CD4-positive, alpha-beta T cell treated with Interleukin-17A for 1 hour (primary cell): Measurements from ENCODE around the gene COL18A1.
"Not testable (repeated sequence)": the region's sequence is repeated elsewhere in the genome, so short reads cannot be mapped to it uniquely, and the experiment has no call there.

Experiments used
- DNase-seq: peaks from one replicate; pipeline ENCODE4 v3.0.0-alpha.2; 2020

COL18A1 gene

DNA sequence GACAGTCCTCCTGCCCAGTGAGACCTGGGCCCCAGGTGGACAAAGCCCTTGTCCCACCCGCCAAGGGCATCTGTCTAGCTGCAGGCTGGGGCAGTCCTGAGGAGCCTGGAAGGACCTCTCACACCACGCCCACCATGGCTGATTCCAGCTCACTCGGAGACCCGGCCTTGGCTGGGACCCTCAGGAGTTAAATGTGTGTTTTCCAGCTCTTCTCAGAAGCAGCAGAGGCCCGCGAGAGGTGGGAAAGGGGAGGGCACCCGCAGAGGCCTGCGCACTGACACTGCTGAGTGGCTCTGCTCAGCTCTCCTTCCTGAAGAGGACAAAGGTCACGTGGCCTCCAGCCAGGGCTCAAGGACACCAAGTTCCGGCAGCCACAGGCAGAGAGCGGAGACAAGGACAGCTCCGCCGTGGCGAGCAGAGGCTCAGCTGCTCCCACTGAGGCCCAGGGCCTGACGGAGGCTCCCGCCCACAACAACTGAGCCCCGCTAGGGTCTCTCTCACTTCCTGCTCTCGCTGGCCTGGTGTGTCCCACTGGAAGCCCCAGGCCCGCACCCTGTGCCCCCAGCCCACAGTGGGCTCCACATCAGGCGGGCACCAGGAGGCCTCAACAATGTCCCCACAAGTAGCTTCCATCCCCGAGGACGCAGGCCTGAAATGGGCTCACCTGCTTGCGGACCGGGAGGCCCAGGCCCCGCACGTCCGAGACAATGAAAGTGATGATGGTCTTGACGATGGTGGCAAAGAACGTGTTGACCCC, 120.4 kb downstream of the COL18A1 start:
- no peak for DNase-seq

DNA sequence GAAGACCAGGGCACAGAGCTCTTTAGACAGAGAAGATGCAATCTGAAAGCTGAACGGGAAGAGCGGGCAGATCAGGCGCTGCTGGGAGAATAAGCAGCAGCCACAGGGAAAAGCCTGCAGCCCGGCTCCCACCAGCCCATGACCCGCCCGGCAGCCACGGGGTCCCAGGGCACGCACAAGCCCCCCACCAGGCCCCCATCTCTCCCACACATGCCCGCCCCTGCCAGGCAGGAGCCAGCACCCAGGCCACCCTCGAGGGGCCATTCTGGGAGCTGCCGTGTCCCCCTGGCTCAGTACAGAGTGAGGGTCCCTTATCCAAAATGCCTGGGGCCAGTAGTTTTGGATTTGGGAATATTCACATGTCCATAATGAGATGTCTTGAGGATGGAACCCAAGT, 120.9 kb downstream of the COL18A1 start:
- DNase-seq: no peak

GRCh38 chr21:45527151-45527999, 122.4 kb downstream of the COL18A1 start:
- DNase-seq: not testable (repeated sequence)

DNA sequence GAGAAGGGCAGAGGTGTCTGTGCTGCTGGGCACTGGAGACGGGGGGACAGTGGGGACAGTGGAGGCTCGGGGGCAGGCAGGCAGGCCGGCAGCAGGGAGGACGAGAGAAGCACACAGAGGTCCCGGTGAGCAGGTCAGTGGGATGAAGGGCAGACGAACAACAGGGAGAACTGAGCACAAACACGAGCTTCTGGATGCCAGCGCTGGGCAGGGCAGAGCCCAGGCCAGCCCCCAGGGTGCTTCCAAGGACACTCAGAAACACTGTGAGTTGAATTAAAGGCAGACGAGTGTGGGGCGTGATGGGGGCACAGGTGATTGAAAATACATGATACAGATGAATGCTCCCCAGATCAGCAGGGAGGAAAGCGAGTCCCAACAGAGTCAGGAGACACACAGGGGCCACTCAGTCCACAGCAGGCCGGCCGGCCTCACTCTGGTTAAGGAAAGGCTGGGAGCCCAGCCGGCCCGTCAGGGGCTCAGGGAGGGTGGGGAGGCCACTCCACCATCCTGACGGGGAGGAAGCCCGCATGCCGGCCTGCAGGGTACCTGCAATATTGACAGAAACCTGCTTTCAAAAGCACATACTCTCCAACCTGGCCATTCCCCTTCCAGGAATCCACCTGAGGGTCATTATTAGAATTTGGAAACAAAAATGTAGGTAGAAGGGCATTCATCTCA, 123.2 kb downstream of the COL18A1 start:
- no peak for DNase-seq

- no peak for DNase-seq
These were observed 124.2 kb downstream of the COL18A1 start for GRCh38 chr21:45528981-45529784.

GRCh38 chr21:45529785-45530422, 124.9 kb downstream of the COL18A1 start:
- no peak for DNase-seq

- no peak for DNase-seq
These were observed 125.6 kb downstream of the COL18A1 start for GRCh38 chr21:45530423-45531113.

DNA sequence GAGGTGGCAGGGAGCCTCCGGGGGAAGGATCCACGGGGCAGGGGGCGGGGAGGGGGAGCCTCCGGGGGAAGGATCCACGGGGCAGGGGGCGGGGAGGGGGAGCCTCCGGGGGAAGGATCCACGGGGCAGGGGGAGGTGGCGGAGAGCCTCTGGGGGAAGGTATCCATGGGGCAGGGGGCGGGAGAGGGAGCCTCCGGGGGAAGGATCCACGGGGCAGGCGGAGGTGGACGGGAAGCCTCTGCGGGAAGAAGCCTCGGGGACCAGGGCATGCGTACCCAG, 126.1 kb downstream of the COL18A1 start:
- not testable (repeated sequence) for DNase-seq

- DNase-seq: no peak
These were observed 126.6 kb downstream of the COL18A1 start for GRCh38 chr21:45531393-45532215.

- no peak for DNase-seq
These were observed 127.9 kb downstream of the COL18A1 start for GRCh38 chr21:45532826-45533360.

- DNase-seq: no peak
These were observed 128.4 kb downstream of the COL18A1 start for GRCh38 chr21:45533361-45533845.

GRCh38 chr21:45533846-45534635, 129.1 kb downstream of the COL18A1 start:
- no peak for DNase-seq

DNA sequence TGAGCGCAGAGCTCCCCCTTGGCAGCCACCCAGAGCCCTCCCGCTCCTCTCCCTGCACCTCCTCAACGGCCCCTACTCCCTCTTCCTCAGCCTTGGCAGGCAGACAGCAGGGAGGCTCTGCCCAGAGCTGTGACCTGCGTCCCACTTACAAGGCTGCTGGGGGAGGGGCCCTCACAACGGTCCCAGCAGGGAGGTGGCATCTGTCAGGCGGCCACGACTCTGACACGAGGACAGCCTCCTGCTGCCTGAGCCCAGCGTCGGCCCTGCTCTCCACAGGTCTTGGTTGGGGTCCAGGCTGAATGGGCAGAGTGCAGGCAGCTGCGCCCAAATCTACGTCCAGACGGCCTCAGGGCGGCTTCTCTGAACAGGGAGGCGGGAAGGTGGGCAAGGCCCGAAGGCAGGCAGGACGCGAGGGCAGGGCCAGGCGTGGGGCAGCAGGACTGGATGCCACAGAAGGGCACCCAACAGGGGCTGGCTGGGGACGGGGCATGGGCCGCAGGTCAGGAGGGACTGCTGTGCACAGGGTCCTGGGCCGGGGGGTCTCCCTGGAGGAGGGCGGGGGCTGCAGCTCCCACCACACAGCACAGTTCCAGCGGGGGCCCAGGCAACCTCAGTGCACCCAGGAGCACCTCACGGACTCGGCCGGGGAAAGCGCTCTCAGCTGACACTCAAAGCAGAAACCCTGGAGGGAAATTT, 129.8 kb downstream of the COL18A1 start:
- no peak for DNase-seq

- DNase-seq: no peak
These were observed 130.5 kb downstream of the COL18A1 start for GRCh38 chr21:45535341-45536081.

GRCh38 chr21:45536301-45537081, 131.5 kb downstream of the COL18A1 start:
- no peak for DNase-seq

- no peak for DNase-seq
These were observed 132.3 kb downstream of the COL18A1 start for GRCh38 chr21:45537111-45537745.
